A549 treated with GW870086 at 1 μM for 4 hours (cell line): ENCODE data around the gene SUPT20H. TPM values are rescaled to one million over a fixed set of nuclear protein-coding genes. Genes with fewer than 3 reads are reported as not detected.

ENCODE experiments used
- total RNA-seq: library from RNA; stranded (reverse); fragments of 200-300 nt; extraction: Qiagen RNA extraction; gene quantifications from 5 replicates; pipeline ENCODE4 v1.2.3, GENCODE V29; 2022; ENCODE audit warnings: low read depth

SUPT20H gene
- 21.2 to 25.1 TPM (median 23.6 TPM) in 5 replicates for total RNA-seq

GRCh38 chr13:37058910-37059847, at the start of gene SUPT20H:
TSS of gene SUPT20H (minus strand) at chr13:37059688. CDS start at chr13:37051490, 8,198 bp downstream.

GRCh38 chr13:37105251-37105714, 45.8 kb upstream of the SUPT20H start, which contains the start of gene CSNK1A1L:
TSS of gene CSNK1A1L (minus strand) at chr13:37105664. CDS start at chr13:37105256, 408 bp downstream.

GRCh38 chr13:36999054-36999714, 60.3 kb downstream of the SUPT20H start, which contains the start of gene ALG5:
TSS of gene ALG5 (minus strand) at chr13:36999340. CDS start at chr13:36999300, 40 bp downstream.

Other genes with a start within 250 kb of the SUPT20H start
- 0.83 to 1.0 TPM (median 0.91 TPM) in 5 replicates for gene RFXAP, start 240.5 kb downstream of the SUPT20H start, total RNA-seq
- 0.05 to 0.10 TPM (median 0.06 TPM) in 5 replicates for gene SMAD9, start 139.4 kb downstream of the SUPT20H start, total RNA-seq
- 37.9 to 45.7 TPM (median 38.8 TPM) in 5 replicates for gene ALG5, start 60.3 kb downstream of the SUPT20H start, total RNA-seq
- 30.2 to 59.7 TPM (median 32.0 TPM) in 5 replicates for gene EXOSC8, start 58.9 kb downstream of the SUPT20H start, total RNA-seq
- gene CSNK1A1L, start 46.0 kb upstream of the SUPT20H start, total RNA-seq, result not detected in 5 replicates